RWPE1 (cell line): ENCODE results near the gene FBXO44.
"Not testable (repeated sequence)": the region's sequence is repeated elsewhere in the genome, so short reads cannot be mapped to it uniquely, and the experiment has no call there.

Source experiments
- CTCF ChIA-PET: fragments of 350-600 bp; sonication (Branson Sonifier 250); formaldehyde crosslinking; extraction: SDS; loops from one replicate; lab custom pipeline; 2021; lab: Yijun Ruan, JAX
- POLR2A ChIA-PET: fragments of 400-600 bp; formaldehyde crosslinking; extraction: SDS; loops from one replicate; lab custom pipeline; 2020; ENCODE audit warnings: antibody characterized with exemption; ENCODE audit not compliant: low non-redundant PET; lab: Yijun Ruan, JAX
- DNase-seq: peaks from one replicate; pipeline ENCODE4 v3.0.0; 2012; ENCODE audit warnings: low spot score
- H3K27ac ChIP-seq: fragments of 450-650 bp; 2 replicates; pipeline ENCODE4 v1.5.1; 2017
- CTCF ChIP-seq: fragments of 450-650 bp; conservative IDR thresholded peaks from 2 replicates; pipeline ENCODE4 v1.5.1; 2017; ENCODE audit warnings: low read depth, mild to moderate bottlenecking

Gene FBXO44

DNA sequence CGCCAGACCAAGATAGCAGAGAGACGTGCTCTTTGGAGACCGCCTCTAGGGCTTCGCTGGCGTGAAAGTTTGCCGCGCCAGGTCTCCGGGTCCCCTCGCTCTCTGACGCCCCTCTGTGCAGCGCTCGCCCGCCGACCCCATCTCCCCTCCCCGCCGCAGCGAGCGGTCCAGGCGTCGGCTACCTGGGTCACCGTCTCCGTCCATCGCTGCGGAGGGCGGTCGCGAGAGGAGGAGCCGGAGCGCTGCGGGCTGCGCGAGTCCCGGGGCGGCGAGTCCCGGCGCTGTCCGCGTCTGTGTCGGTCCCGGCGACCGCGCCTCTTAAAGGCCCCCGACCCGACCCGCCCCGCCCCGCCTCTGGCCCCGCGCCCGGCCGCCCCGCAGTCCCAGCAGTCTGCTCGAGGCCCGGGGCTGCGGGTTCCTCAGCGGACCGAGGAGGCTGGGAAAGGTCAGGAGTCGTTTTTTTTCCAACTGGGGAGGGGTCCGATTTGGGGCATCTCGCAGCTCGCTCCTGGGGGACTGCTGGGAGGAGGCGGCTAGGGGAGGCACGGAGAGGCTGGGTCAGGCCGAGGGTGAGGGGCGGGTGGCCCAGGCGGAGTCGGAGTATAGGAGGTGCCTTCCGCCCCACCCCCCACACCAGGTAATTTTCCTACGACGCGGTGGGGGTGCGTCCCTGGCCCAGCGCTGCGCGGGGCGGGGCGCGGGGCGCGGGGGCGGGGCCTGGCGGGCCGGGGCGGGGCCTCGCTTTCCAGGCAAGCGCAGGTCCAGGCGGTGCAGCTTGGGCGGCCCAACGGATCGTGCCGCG, at the start of gene FBXO44, which contains the start of gene FBXO2:
Gene FBXO44 (plus strand): TSS at position 741 of the 802 bp plus-strand sequence. CDS start 959 bp downstream, outside the sequence.
Gene FBXO2 (minus strand): TSS at position 293 of the 802 bp plus-strand sequence. CDS start 89 bp downstream, at position 204.
- ChIA-PET POLR2A (interaction anchor here (0.6 kb wide), 1 partner anchor 153 kb away, joined by 3 read pairs; no protein-coding TSS in a partner anchor), CTCF (interaction anchor here (0.6 to 2.5 kb wide), 5 partner anchors 8 to 189 kb away, joined by 3 to 13 read pairs (median 4); partner anchors contain the start of gene FBXO6)
- DNase-seq: peak; percentile 73
- peak within 1 kb of the TSS; percentile 97 for H3K27ac ChIP-seq
- TF ChIP-seq CTCF: no peak

- DNase-seq: no peak
- H3K27ac ChIP-seq: no peak overlapping the region
- POLR2A ChIA-PET: no interaction called here
- TF ChIP-seq CTCF: no peak
- CTCF ChIA-PET: interaction anchor here (0.6 kb wide), 2 partner anchors 22 to 68 kb away, joined by 4 read pairs; no protein-coding TSS in a partner anchor
These were observed 47.9 kb upstream of the FBXO44 start for GRCh38 chr1:11606775-11607174.

DNA sequence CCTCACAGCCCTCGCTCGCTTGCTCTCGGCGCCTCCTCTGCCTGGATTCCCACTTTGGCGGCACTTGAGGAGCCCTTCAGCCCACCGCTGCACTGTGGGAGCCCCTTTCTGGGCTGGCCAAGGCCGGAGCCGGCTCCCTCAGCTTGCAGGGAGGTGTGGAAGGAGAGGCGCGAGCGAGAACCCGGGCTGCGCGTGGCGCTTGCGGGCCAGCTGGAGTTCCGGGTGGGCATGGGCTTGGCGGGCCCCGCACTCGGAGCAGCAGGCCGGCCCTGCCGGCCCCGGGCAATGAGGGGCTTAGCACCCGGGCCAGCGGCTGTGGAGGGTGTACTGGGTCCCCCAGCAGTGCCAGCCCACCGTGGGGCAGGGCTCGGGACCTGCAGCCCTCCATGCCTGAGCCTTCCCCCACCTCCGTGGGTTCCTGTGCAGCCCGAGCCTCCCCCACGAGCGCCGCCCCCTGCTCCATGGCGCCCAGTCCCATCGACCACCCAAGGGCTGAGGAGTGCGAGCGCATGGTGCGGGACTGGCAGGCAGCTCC, 46.0 kb upstream of the FBXO44 start:
- H3K27ac ChIP-seq, DNase-seq, CTCF ChIA-PET, POLR2A ChIA-PET: not testable (repeated sequence)

GRCh38 chr1:11609378-11609777, 45.3 kb upstream of the FBXO44 start:
- H3K27ac ChIP-seq, DNase-seq, POLR2A ChIA-PET, CTCF ChIA-PET: not testable (repeated sequence)

- no peak overlapping the region for H3K27ac ChIP-seq
- ChIA-PET CTCF (interaction anchor here (0.5 kb wide), 1 partner anchor 281 kb away, joined by 5 read pairs; no protein-coding TSS in a partner anchor), POLR2A (no interaction called here)
- no peak for DNase-seq
- no peak for TF ChIP-seq CTCF
These were observed 44.0 kb upstream of the FBXO44 start for GRCh38 chr1:11610629-11611180.

- DNase-seq: no peak
- H3K27ac ChIP-seq: no peak overlapping the region
- TF ChIP-seq CTCF: no peak
- POLR2A ChIA-PET: no interaction called here
- CTCF ChIA-PET: interaction anchor here (0.9 kb wide), 1 partner anchor 574 kb away, joined by 3 read pairs; no protein-coding TSS in a partner anchor
These were observed 42.9 kb upstream of the FBXO44 start for GRCh38 chr1:11611638-11612327.

DNA sequence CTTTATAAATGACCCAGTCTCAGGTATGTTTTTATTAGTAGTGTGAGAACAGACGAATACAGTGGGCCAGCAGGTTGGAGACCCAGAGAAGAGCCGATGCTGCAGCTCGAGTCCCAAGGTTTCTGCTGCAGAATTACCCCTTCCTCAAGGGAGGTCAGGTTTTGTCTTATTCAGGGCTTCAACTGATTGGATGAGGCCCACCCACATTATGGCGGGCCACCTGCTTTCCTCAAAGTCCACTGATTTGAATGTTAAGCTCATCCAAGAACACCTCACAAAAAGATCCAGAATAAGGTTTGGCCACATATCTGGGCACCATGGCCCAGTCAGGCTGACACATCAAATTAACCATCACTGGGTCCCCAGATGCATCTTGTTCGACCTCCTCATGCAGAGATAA, 41.3 kb upstream of the FBXO44 start:
- H3K27ac ChIP-seq: no peak overlapping the region
- POLR2A ChIA-PET: no interaction called here
- CTCF ChIA-PET: no interaction called here
- no peak for TF ChIP-seq CTCF
- DNase-seq: no peak
